HCT116 (cell line): ENCODE results near the gene LIMK2. TPM values are rescaled to one million over a fixed set of nuclear protein-coding genes. Genes with fewer than 3 reads are reported as not detected.
"Not testable (repeated sequence)": the region's sequence is repeated elsewhere in the genome, so short reads cannot be mapped to it uniquely, and the experiment has no call there.

ENCODE experiments used
- ATAC-seq: fragments of 200-7000 bp; cut with Tn5 transposase; 2 replicates; pipeline ENCODE4 v1.9.1; 2020; ENCODE audit warnings: mild to moderate bottlenecking, moderate library complexity
- BruUV-seq: library from RNA; stranded (reverse); fragments of 400-500 nt; replicated peaks from 2 replicates; lab custom pipeline; 2021; lab: Mats Ljungman, UMichigan
- CTCF ChIA-PET: fragments of 300-600 bp; sonication (Branson Sonifier 250); formaldehyde crosslinking; loops from one replicate; lab custom pipeline; 2021; ENCODE audit warnings: antibody characterized with exemption; lab: Charles Lee
- POLR2A ChIA-PET: fragments of 300-600, 350-600 bp; sonication (Branson Sonifier 250); formaldehyde crosslinking; loops from one replicate; lab custom pipeline; 2021; ENCODE audit warnings: antibody characterized with exemption; lab: Charles Lee
- RAD21 ChIA-PET, 2 experiments: fragments of 300-600 bp; sonication (Branson Sonifier 250); formaldehyde crosslinking; loops; one replicate each; lab custom pipeline; 2023; ENCODE audit warnings: low total read pairs in 2 of 2; ENCODE audit not compliant: uncharacterized antibody in 2 of 2, unreplicated experiment in 2 of 2, low non-redundant PET in 1 of 2; lab: Charles Lee
- DNase-seq: peaks from one replicate; pipeline ENCODE4 v3.0.0-alpha.2; 2010; ENCODE audit warnings: low read depth, low spot score
- H2AFZ ChIP-seq: fragments of 200-600 bp; shearing (Covaris generic), sonication (generic); 2 replicates; pipeline ENCODE4 v1.6.1; 2017; ENCODE audit warnings: low read depth, mixed run types, mixed read lengths, antibody characterized with exemption, low read length; ENCODE audit not compliant: poor library complexity, severe bottlenecking
- H3K27ac ChIP-seq: 2 replicates; pipeline ENCODE4 v1.5.1; 2012; ENCODE audit warnings: low read depth, low read length
- H3K27me3 ChIP-seq: fragments of 200-600 bp; sonication (generic); 2 replicates; pipeline ENCODE4 v1.6.1; 2016; ENCODE audit warnings: mixed run types, low read length, mixed read lengths; ENCODE audit not compliant: insufficient read depth
- H3K36me3 ChIP-seq, 2 experiments: fragments of 200-500 bp in 1 of 2; fragments of 200-600 bp in 1 of 2; sonication (Bioruptor generic) in 1 of 2; sonication (generic) in 1 of 2; 2 replicates each; pipeline versions ENCODE4 v1.5.1 to v1.6.1; 2014 to 2016; ENCODE audit warnings: low read length in 2 of 2, inconsistent platforms in 1 of 2, mixed read lengths in 1 of 2, mixed run types in 1 of 2; ENCODE audit not compliant: insufficient read depth in 2 of 2, control insufficient read depth in 1 of 2
- H3K4me1 ChIP-seq, 2 experiments: fragments of 200-600 bp in 1 of 2; sonication (generic) in 1 of 2; 2 replicates each; pipeline versions ENCODE4 v1.5.1 to v1.6.1; 2012 to 2017; ENCODE audit warnings: low read length in 2 of 2, inconsistent platforms in 1 of 2, mild to moderate bottlenecking in 1 of 2, mixed read lengths in 1 of 2, mixed run types in 1 of 2, moderate library complexity in 1 of 2; ENCODE audit not compliant: insufficient read depth in 2 of 2, control insufficient read depth in 1 of 2
- H3K4me2 ChIP-seq: fragments of 200-600 bp; sonication (generic); 2 replicates; pipeline ENCODE4 v1.6.1; 2017; ENCODE audit warnings: mixed run types, low read length, mixed read lengths
- H3K4me3 ChIP-seq, 2 experiments: fragments of 200-600 bp in 1 of 2; sonication (generic) in 1 of 2; replicated peaks in 1 of 2; 2 replicates each; pipeline ENCODE4 v1.5.1; 2011 to 2016; ENCODE audit warnings: low read length in 2 of 2, control low read depth in 1 of 2, low read depth in 1 of 2, mild to moderate bottlenecking in 1 of 2, mixed read lengths in 1 of 2, mixed run types in 1 of 2
- H3K79me2 ChIP-seq: fragments of 200-600 bp; sonication (generic); 2 replicates; pipeline ENCODE4 v1.6.1; 2017; ENCODE audit warnings: mild to moderate bottlenecking, mixed run types, low read length, moderate library complexity, mixed read lengths; ENCODE audit not compliant: insufficient read depth
- H3K9ac ChIP-seq: fragments of 200-600 bp; sonication (generic); 2 replicates; pipeline ENCODE4 v1.6.1; 2016; ENCODE audit warnings: low read length, mixed read lengths
- H3K9me2 ChIP-seq: fragments of 200-600 bp; sonication (generic), shearing (Covaris generic); 2 replicates; pipeline ENCODE4 v1.6.1; 2017; ENCODE audit warnings: mixed run types, mild to moderate bottlenecking, moderate library complexity; ENCODE audit not compliant: insufficient read depth
- H3K9me3 ChIP-seq, 2 experiments: fragments of 200-500 bp in 1 of 2; fragments of 200-600 bp in 1 of 2; sonication (Bioruptor generic) in 1 of 2; sonication (generic) in 1 of 2; 2 replicates each; pipeline ENCODE4 v1.6.1; 2014 to 2017; ENCODE audit warnings: low read length in 2 of 2, mixed read lengths in 2 of 2, inconsistent platforms in 1 of 2, low read depth in 1 of 2, mild to moderate bottlenecking in 1 of 2, mixed run types in 1 of 2, moderate library complexity in 1 of 2; ENCODE audit not compliant: control insufficient read depth in 1 of 2, insufficient read depth in 1 of 2
- H4K20me1 ChIP-seq: fragments of 200-600 bp; sonication (generic), shearing (Covaris generic); 2 replicates; pipeline ENCODE4 v1.6.1; 2017; ENCODE audit warnings: mixed run types, mild to moderate bottlenecking, moderate library complexity; ENCODE audit not compliant: insufficient read depth
- ATF3 ChIP-seq: IDR thresholded peaks from 2 replicates; pipeline ENCODE4 v1.6.1; 2012
- CTCF ChIP-seq, 3 experiments: fragments of 200-600 bp in 1 of 3; sonication (generic) in 1 of 3; IDR thresholded peaks in 2 of 3; conservative IDR thresholded peaks in 1 of 3; 2 replicates each; pipeline ENCODE4 v1.5.1; 2012 to 2017; ENCODE audit warnings: low read depth in 2 of 3, low read length in 2 of 3, antibody characterized with exemption in 1 of 3, borderline replicate concordance in 1 of 3, control low read depth in 1 of 3, mild to moderate bottlenecking in 1 of 3, mixed read lengths in 1 of 3, mixed run types in 1 of 3, moderate library complexity in 1 of 3; ENCODE audit not compliant: insufficient read depth in 1 of 3
- FOSL1 ChIP-seq: IDR thresholded peaks from 2 replicates; pipeline ENCODE4 v1.6.1; 2012; ENCODE audit warnings: low read depth
- SRF ChIP-seq: IDR thresholded peaks from 2 replicates; pipeline ENCODE4 v1.6.1; 2012; ENCODE audit warnings: low read depth
- TCF7L2 ChIP-seq: IDR thresholded peaks from 2 replicates; pipeline ENCODE4 v1.7.0; 2011; ENCODE audit warnings: borderline replicate concordance, inconsistent platforms; ENCODE audit not compliant: insufficient read depth, insufficient read length; ENCODE audit errors: extremely low read depth
- YY1 ChIP-seq: IDR thresholded peaks from 2 replicates; pipeline ENCODE4 v1.6.1; 2011; ENCODE audit warnings: low read length, low read depth, moderate library complexity, mild to moderate bottlenecking; ENCODE audit not compliant: insufficient replicate concordance; ENCODE audit errors: extremely low read depth
- ZNF274 ChIP-seq: fragments of 200-500 bp; sonication (Bioruptor generic); IDR thresholded peaks from 2 replicates; pipeline ENCODE4 v1.6.1; 2014; ENCODE audit warnings: mild to moderate bottlenecking, low read depth, low read length, inconsistent platforms
- intact Hi-C: fragments of 100-400 bp; cut with micrococcal nuclease; formaldehyde crosslinking; loops from 2 replicates; pipeline ENCODE4 v1.10.0; 2022
- total RNA-seq: library from RNA; stranded (reverse); gene quantifications from one replicate; pipeline ENCODE4 v1.2.1, GENCODE V29; 2021; ENCODE audit not compliant: unreplicated experiment

Gene LIMK2
- total RNA-seq, 1 experiment from 2014 or later: 21.9 TPM

GRCh38 chr22:31199187-31199586 is 12.9 kb upstream of the LIMK2 start:
- no TSS peak for BruUV-seq
- no peaks in the 10 kb centered on the region for H3K79me2 ChIP-seq
- no peak overlapping the region for H3K4me3 ChIP-seq
- intact Hi-C loops: no loop called here
- TF ChIP-seq YY1 (no peak), ZNF274 (no peak), SRF (no peak), CTCF (IDR thresholded peaks at IDR 0.05 in 2 of 3, conservative IDR thresholded peaks at IDR 0.05 in 1 of 3; ENCODE audit: borderline replicate concordance in 1 of 3, insufficient read depth in 1 of 3, low read depth in 2 of 3, low read length in 2 of 3) (peak in 1 of 3 experiments; percentile 39; a peak in 1 of 6 replicates), TCF7L2 (no peak), FOSL1 (no peak), ATF3 (no peak)
- no peak overlapping the region for H2AFZ ChIP-seq
- POLR2A ChIA-PET: no interaction called here
- H3K27me3 ChIP-seq: no peaks in the 10 kb centered on the region
- RAD21 ChIA-PET: no interaction called here
- H3K9me2 ChIP-seq: no peaks in the 10 kb centered on the region
- H3K9me3 ChIP-seq: no peaks in the 10 kb centered on the region
- no peak overlapping the region for H3K4me2 ChIP-seq
- no peak overlapping the region for H3K9ac ChIP-seq
- H3K4me1 ChIP-seq: no peaks in the 10 kb centered on the region
- CTCF ChIA-PET: no interaction called here
- H3K27ac ChIP-seq: no peak overlapping the region
- no peak for ATAC-seq
- no peaks in the 10 kb centered on the region for H4K20me1 ChIP-seq
- no peak for DNase-seq
- H3K36me3 ChIP-seq: peaks cover 3 to 5% of the 10 kb centered on the region in 2 experiments; a peak in 2 of 4 replicates

GRCh38 chr22:31204352-31204984 is 7.6 kb upstream of the LIMK2 start:
- POLR2A ChIA-PET, H3K4me1 ChIP-seq, CTCF ChIA-PET, H2AFZ ChIP-seq, H3K36me3 ChIP-seq, H3K79me2 ChIP-seq, ATAC-seq, RAD21 ChIA-PET, intact Hi-C loops, H3K9ac ChIP-seq, BruUV-seq, H3K4me3 ChIP-seq, H3K9me2 ChIP-seq, H4K20me1 ChIP-seq, H3K4me2 ChIP-seq, H3K27ac ChIP-seq, DNase-seq, H3K9me3 ChIP-seq, H3K27me3 ChIP-seq: not testable (repeated sequence)

- intact Hi-C loops: not testable (repeated sequence)
These were observed 7.0 kb upstream of the LIMK2 start for GRCh38 chr22:31205059-31205458.

More at GRCh38 chr22:31205059-31205458, 7.0 kb upstream of the LIMK2 start:
- H3K4me3 ChIP-seq, RAD21 ChIA-PET, H3K4me1 ChIP-seq, H3K9ac ChIP-seq, H3K4me2 ChIP-seq, H3K9me3 ChIP-seq, CTCF ChIA-PET, POLR2A ChIA-PET, H3K9me2 ChIP-seq, H3K36me3 ChIP-seq, H3K79me2 ChIP-seq, H4K20me1 ChIP-seq, H2AFZ ChIP-seq, H3K27ac ChIP-seq, H3K27me3 ChIP-seq, DNase-seq, ATAC-seq: not testable (repeated sequence)
- TSS peak; percentile 29 for BruUV-seq
